Nephron progenitor cell (in vitro differentiated cells): ENCODE data around the gene ARHGAP26.
A peak's percentile ranks its signal among the peaks of the same experiment; 100 is the strongest.

ENCODE experiments used
- DNase-seq: peaks from one replicate; pipeline ENCODE4 v3.0.0; 2021
- H3K27ac Mint-ChIP-seq: 2 replicates; pipeline ENCODE4 v1.8.0; 2021; ENCODE audit warnings: mild to moderate bottlenecking, moderate library complexity, mixed read lengths
- H3K27me3 Mint-ChIP-seq: 2 replicates; pipeline ENCODE4 v1.8.0; 2021; ENCODE audit warnings: mild to moderate bottlenecking, low read depth, mixed read lengths; ENCODE audit not compliant: poor library complexity
- H3K36me3 Mint-ChIP-seq: 2 replicates; pipeline ENCODE4 v1.8.0; 2021; ENCODE audit warnings: low read depth, mixed read lengths
- H3K4me1 Mint-ChIP-seq: 2 replicates; pipeline ENCODE4 v1.8.0; 2021; ENCODE audit warnings: mixed read lengths
- H3K4me3 Mint-ChIP-seq: 2 replicates; pipeline ENCODE4 v1.8.0; 2021; ENCODE audit warnings: mild to moderate bottlenecking, moderate library complexity, mixed read lengths
- H3K9me3 Mint-ChIP-seq: 2 replicates; pipeline ENCODE4 v1.8.0; 2021; ENCODE audit warnings: mild to moderate bottlenecking, moderate library complexity, mixed read lengths
- CTCF ChIP-seq: fragments of 200-600 bp; sonication (generic); IDR thresholded peaks from 2 replicates; pipeline ENCODE4 v1.5.0; 2021; ENCODE audit warnings: antibody characterized with exemption

ARHGAP26 gene

GRCh38 chr5:142906863-142907671 is 136.9 kb downstream of the ARHGAP26 start:
- peaks cover 12% of the 10 kb centered on the region for H3K36me3 Mint-ChIP-seq
- H3K4me1 Mint-ChIP-seq: peaks cover 12% of the 10 kb centered on the region
- H3K27ac Mint-ChIP-seq: peak overlapping the region; percentile 20
- DNase-seq: no peak
- H3K27me3 Mint-ChIP-seq: no peaks in the 10 kb centered on the region
- no peak overlapping the region for H3K4me3 Mint-ChIP-seq
- TF ChIP-seq CTCF: no peak
- H3K9me3 Mint-ChIP-seq: no peaks in the 10 kb centered on the region

GRCh38 chr5:142908659-142909058 is 138.5 kb downstream of the ARHGAP26 start:
- Mint-ChIP-seq H3K9me3 (no peaks in the 10 kb centered on the region), H3K27ac (no peak overlapping the region), H3K27me3 (no peaks in the 10 kb centered on the region), H3K36me3 (peaks cover 18% of the 10 kb centered on the region), H3K4me3 (no peak overlapping the region), H3K4me1 (peaks cover 7% of the 10 kb centered on the region)
- no peak for DNase-seq
- no peak for TF ChIP-seq CTCF

GRCh38 chr5:142910128-142910527 is 140.0 kb downstream of the ARHGAP26 start:
- no peak overlapping the region for H3K4me3 Mint-ChIP-seq
- H3K27me3 Mint-ChIP-seq: peaks cover 2% of the 10 kb centered on the region
- TF ChIP-seq CTCF: no peak
- peaks cover 7% of the 10 kb centered on the region for H3K4me1 Mint-ChIP-seq
- no peak overlapping the region for H3K27ac Mint-ChIP-seq
- peaks cover 18% of the 10 kb centered on the region for H3K36me3 Mint-ChIP-seq
- DNase-seq: no peak
- H3K9me3 Mint-ChIP-seq: no peaks in the 10 kb centered on the region

GRCh38 chr5:142911170-142911569 is 141.0 kb downstream of the ARHGAP26 start:
- Mint-ChIP-seq H3K27me3 (peaks cover 5% of the 10 kb centered on the region), H3K9me3 (no peaks in the 10 kb centered on the region), H3K27ac (no peak overlapping the region), H3K4me3 (no peak overlapping the region), H3K36me3 (peaks cover 18% of the 10 kb centered on the region), H3K4me1 (peaks cover 12% of the 10 kb centered on the region)
- DNase-seq: no peak
- TF ChIP-seq CTCF: no peak

GRCh38 chr5:142911775-142912174 is 141.6 kb downstream of the ARHGAP26 start:
- peaks cover 18% of the 10 kb centered on the region for H3K36me3 Mint-ChIP-seq
- H3K4me1 Mint-ChIP-seq: peaks cover 12% of the 10 kb centered on the region
- DNase-seq: no peak
- H3K27me3 Mint-ChIP-seq: peaks cover 5% of the 10 kb centered on the region
- no peak overlapping the region for H3K27ac Mint-ChIP-seq
- H3K9me3 Mint-ChIP-seq: no peaks in the 10 kb centered on the region
- no peak overlapping the region for H3K4me3 Mint-ChIP-seq
- no peak for TF ChIP-seq CTCF

GRCh38 chr5:142913728-142914338 is 143.7 kb downstream of the ARHGAP26 start:
- H3K4me1 Mint-ChIP-seq: peaks cover 5% of the 10 kb centered on the region
- TF ChIP-seq CTCF: no peak
- no peaks in the 10 kb centered on the region for H3K9me3 Mint-ChIP-seq
- peaks cover 7% of the 10 kb centered on the region for H3K27me3 Mint-ChIP-seq
- no peak overlapping the region for H3K4me3 Mint-ChIP-seq
- no peak overlapping the region for H3K27ac Mint-ChIP-seq
- no peak for DNase-seq
- peaks cover 12% of the 10 kb centered on the region for H3K36me3 Mint-ChIP-seq
